ENCODE measurements around the gene MRPL4.

DNA sequence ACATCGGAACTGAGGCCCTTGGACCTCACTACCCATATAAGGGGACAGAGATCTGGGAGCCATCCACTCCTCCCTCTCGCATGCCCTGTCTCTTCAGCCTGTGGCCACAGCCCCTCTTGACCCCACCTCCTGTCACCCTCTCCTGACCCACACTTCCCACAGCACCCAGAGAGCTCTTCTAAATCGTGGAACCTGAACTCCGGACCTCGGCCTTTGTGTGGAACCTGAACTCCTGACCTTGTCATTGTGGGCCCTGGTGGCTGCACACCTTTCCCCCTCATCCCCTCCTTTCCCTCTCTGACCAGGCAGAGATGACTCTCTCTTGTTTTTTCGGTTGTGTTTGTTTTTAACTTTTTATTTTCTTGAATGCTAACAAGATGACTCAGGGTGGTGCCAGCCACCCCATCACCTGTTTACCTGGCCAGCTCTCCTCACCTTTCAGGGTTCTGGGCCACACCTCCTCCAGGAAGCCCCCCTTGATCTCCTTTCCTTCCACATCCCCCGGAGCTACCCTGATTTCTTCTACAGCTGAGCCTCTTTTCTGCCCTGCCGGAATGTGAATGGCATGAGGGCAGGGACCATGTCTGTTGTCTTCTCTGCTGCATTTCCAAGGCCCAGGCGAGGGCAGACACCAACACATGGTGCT, 5.1 kb downstream of the MRPL4 start:
- TF ChIP-seq, protein P1, sequence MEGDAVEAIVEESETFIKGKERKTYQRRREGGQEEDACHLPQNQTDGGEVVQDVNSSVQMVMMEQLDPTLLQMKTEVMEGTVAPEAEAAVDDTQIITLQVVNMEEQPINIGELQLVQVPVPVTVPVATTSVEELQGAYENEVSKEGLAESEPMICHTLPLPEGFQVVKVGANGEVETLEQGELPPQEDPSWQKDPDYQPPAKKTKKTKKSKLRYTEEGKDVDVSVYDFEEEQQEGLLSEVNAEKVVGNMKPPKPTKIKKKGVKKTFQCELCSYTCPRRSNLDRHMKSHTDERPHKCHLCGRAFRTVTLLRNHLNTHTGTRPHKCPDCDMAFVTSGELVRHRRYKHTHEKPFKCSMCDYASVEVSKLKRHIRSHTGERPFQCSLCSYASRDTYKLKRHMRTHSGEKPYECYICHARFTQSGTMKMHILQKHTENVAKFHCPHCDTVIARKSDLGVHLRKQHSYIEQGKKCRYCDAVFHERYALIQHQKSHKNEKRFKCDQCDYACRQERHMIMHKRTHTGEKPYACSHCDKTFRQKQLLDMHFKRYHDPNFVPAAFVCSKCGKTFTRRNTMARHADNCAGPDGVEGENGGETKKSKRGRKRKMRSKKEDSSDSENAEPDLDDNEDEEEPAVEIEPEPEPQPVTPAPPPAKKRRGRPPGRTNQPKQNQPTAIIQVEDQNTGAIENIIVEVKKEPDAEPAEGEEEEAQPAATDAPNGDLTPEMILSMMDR (IDR thresholded peaks at IDR 0.05): no peak
- no peak for TF ChIP-seq POLR2A (IDR thresholded peaks at IDR 0.05)
